Fibroblast of the conjunctiva (primary cell): Measurements from ENCODE around the gene TSC22D1.
"Not testable (repeated sequence)": the region's sequence is repeated elsewhere in the genome, so short reads cannot be mapped to it uniquely, and the experiment has no call there.

ENCODE experiments used
- DNase-seq: peaks from one replicate; pipeline ENCODE4 v3.0.0-alpha.2; 2010; ENCODE audit warnings: low read depth

The TSC22D1 gene

GRCh38 chr13:44573071-44573470, 3.1 kb downstream of the TSC22D1 start:
- no peak for DNase-seq

DNA sequence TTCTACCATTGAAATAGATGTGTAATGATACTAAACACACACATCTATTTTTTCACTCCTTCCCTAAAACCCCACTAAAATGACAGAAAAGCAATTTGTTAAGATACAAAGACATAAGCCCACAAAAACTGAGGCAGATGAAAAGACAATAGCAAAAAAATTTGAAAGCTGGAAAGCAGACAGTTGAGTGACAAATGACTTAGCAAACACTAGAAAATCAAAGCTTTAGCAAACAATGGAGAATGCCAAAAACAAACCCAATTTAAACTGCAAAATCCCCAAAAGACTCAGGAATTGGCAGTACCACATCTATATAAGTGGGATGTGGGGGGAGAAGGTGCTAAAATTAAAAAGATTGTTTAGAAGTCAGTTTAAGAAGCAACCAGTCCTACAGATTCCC, 9.5 kb downstream of the TSC22D1 start:
- no peak for DNase-seq

DNA sequence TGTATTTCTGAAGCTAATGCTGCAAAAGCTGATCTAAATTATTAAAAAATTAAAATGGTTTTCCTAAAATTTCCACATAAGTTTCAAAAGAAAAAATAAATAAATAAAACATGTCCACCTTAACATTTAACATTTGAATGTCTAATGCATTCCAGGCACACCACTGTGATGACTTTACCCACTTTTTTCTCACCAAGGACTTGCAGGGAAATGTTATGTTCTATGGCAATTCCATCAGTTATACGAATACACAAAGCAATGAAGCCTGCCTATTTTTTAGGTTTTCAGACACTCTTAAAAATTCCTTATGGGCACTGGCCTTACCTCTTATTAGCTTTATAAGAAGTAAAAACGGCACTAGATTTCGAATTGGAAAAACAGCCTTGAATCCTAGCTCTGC, 10.2 kb downstream of the TSC22D1 start:
- DNase-seq = no peak

GRCh38 chr13:44564936-44565335, 11.2 kb downstream of the TSC22D1 start:
- no peak for DNase-seq

DNA sequence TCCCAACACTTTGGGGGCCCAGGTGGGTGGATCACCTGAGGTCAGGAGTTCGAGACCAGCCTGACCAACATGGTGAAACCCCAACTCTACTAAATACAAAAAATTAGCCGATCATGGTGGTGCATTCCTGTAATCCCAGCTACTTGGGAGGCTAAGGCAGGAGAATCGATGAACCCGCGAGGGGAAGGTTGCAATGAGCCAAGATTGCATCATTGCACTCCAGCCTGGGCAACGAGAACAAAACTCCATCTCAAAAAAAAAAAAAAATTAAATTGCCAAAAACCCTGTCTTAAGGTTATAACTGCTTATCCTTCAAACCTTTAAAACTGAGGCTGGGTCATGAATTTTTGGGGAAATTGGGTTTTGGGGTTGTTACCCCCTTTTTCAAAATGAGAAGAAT, 13.3 kb downstream of the TSC22D1 start:
- DNase-seq = not testable (repeated sequence)

GRCh38 chr13:44561351-44561750, 14.8 kb downstream of the TSC22D1 start:
- no peak for DNase-seq

DNA sequence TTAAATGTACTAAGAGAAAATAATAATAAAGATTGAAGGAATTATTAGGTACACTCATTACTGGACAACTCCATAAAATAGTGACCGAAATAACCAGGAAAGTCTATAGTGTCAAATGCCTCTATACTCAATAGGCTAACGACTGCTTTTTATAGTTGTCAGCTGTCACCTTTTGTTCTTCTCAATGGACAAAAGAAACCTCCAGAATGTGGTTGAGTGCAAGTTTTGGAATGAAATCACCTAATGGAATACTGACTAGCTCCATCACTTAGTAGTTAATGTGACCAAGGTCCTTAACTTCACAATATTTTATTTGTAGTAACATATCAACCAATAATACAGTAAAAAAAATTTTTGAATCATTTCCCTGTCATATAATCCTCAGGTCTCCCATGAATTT, 18.1 kb downstream of the TSC22D1 start:
- DNase-seq = no peak

GRCh38 chr13:44555207-44555606, 20.9 kb downstream of the TSC22D1 start:
- no peak for DNase-seq

- DNase-seq = no peak
Measured at GRCh38 chr13:44549476-44549875, 26.7 kb downstream of the TSC22D1 start.

DNA sequence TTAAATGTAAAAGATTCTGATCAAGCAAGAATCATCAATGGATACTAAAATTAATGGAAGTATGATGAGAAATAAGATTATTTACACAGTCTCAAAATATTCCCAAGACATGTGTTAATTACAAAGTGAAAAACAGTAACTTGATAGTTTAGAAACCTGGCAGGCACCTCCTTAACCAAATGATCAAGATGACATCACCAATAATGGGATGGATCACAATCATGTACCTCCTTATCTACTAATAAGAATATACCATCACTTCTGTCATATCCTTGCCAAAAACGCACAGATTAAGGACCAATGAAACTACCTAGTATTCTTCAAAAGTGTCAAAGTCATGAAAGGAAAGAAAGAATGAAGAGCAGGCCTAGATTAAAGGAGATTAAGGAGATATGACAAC, 30.0 kb downstream of the TSC22D1 start:
- no peak for DNase-seq

DNA sequence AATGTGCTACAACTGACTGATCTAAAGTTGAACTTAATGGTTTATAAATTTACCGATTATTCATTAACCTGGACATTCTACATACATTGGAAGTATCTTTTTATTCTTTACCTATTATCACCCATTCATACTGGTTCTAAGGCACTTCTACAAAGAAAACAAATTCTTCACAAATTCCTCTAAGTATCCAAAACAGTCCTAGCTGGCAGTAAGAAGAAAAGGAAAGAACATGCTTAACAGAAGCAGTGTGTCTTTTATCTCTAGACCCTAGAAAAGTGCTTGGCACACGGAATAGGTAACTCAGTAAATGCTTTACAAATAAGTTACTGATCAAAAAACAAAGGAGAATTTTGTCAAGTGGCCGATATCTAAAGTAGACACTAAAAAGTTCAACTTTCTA, 32.8 kb downstream of the TSC22D1 start:
- DNase-seq = no peak

DNA sequence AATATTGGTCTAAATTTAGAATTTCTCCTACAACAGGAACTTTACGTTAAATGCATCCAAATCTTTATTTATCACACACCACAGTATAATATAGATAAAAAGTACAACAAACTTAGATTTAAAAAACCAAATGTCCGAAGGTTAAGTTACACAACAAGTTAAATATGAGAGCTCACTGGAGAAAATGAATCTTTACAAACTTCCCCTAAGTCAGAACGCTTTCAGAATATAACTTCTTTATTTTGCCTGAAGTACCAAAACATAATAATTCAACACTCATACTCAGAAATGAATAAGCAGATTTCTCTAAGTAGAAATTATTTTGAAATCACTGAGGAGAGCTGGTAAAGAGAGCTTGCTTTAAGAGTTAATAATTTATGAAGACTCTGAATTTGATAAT, 33.8 kb downstream of the TSC22D1 start:
- DNase-seq = no peak

- no peak for DNase-seq
Measured at GRCh38 chr13:44541601-44542000, 34.5 kb downstream of the TSC22D1 start.

GRCh38 chr13:44540761-44541434, 35.2 kb downstream of the TSC22D1 start:
- DNase-seq = no peak

- DNase-seq = no peak
Measured at GRCh38 chr13:44537248-44537647, 38.9 kb downstream of the TSC22D1 start.

- peak; percentile 14 for DNase-seq
Measured at GRCh38 chr13:44523146-44524015, 52.7 kb downstream of the TSC22D1 start.

DNA sequence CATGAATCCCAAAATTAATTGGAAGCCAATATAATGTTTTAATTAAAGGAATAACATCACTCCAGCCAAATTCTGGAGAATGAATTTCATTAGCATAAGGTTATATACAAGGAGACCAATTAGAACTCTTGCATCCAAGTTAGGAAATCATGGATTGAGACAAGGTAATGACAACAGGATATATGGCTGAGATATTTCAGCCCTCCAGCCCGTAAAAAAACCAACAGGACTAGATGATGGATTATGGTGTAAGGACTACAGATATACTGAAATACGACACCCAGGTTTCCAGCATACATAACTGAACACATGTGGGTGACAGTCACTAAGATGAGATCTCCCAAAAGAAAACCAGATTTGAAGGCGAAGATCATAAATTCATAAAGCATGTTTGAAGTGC, 56.5 kb downstream of the TSC22D1 start:
- DNase-seq = no peak

DNA sequence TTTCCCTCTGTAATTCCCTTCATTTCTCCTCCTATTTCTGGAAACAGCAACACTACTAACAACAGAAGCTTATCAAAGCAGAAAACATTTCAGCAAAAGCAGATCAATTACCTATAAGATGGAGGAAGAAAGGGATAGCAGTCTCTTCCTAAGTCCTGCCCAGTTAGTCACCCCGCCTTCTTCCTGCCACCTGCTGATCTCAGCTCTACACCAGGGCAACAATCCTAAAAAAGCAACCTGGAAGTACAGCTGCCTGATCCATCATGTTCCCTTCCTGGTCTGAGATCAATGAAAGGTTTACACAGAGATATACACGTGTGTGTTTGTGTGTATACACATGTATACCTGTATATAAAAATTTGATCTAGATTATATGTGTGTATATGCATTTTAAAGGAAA, 59.4 kb downstream of the TSC22D1 start:
- no peak for DNase-seq

DNA sequence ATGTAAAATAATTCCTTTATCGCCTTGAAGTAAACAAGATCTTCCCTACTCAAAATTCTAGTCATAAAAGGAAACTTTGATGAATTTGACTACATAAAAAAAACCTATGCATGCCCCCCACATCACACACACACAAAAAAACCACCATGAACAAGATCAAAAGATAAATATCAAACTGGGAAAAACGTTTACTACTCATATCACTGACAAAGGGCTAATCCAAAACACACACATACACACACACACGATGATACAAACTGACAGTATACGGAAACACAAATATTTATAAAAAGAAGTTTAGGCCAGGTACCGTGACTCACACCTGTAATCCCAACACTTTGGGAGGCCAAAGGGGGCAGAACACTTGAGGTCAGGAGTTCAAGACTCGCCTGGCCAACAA, 61.9 kb downstream of the TSC22D1 start:
- no peak for DNase-seq

DNA sequence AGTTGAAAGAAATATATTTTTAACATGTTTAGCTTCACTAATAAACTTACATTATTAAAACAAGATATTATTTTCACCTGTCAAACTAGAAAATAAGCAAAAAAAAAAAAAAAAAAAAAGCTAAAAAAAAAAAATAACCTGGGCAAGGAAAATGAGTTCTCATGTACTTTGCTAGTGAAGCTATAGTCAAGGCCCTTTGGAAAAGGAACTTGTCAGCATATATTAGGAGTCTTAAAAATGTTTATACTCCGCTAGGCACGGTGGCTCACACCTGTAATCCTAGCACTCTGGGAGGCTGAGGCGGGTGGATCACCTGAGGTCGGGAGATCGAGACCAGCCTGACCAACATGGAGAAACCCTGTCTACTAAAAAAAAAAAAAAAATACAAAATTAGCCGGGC, 66.3 kb downstream of the TSC22D1 start:
- not testable (repeated sequence) for DNase-seq

- DNase-seq = no peak
Measured at GRCh38 chr13:44508562-44509077, 67.5 kb downstream of the TSC22D1 start.

DNA sequence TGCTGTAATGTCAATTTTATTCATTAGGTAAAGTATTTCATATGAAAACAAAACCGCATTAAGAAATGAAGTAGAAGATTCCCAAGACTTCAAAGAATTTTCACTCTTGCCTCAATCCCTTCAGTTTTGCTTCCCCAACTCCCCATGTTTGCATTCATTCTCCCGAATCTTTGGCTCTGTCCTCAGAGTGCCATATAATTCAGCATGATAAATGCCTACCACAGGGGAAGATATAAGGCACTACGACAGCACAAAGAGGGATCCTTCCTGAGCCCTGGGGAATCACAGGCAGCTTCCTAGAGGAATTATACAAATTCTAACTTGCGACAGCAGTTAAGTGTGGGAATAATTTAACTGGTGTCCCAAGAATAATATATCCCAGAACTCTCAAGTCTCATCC, 68.5 kb downstream of the TSC22D1 start:
- no peak for DNase-seq

DNA sequence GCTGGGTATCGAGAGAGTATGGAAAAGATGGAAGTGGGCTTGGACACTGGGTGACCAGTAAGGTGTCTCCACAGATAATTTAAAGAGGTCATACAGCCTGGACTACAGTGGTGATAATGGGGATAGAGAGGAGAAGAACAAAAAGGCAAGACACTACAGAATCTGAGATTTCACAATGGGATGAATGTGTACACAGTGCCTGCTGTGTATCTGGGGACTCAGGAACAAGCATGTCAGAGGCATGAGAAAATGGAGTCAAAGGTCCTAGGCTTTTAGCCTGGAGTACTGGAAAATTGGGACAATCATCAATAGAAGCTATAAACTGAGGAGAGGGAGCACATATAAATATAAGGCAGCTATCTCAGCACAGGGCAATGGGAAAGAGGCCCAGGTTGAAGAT, 69.4 kb downstream of the TSC22D1 start:
- DNase-seq = no peak
